Type B pancreatic cell (in vitro differentiated cells): Measurements from ENCODE around the gene KAZALD1. TPM values are rescaled to one million over a fixed set of nuclear protein-coding genes. Genes with fewer than 3 reads are reported as not detected.
"Not testable (repeated sequence)": the region's sequence is repeated elsewhere in the genome, so short reads cannot be mapped to it uniquely, and the experiment has no call there.

Experiments
- DNase-seq: peaks from one replicate; pipeline ENCODE4 v3.0.0; 2021; ENCODE audit warnings: mixed read lengths; ENCODE audit not compliant: unreplicated experiment; ENCODE audit errors: extremely low spot score
- H3K27ac Mint-ChIP-seq: 2 replicates; pipeline ENCODE4 v1.8.0; 2021; ENCODE audit warnings: mild to moderate bottlenecking, mixed read lengths
- H3K27me3 Mint-ChIP-seq: 2 replicates; pipeline ENCODE4 v1.8.0; 2021; ENCODE audit warnings: mixed read lengths
- H3K36me3 Mint-ChIP-seq: 2 replicates; pipeline ENCODE4 v1.8.0; 2021; ENCODE audit warnings: mixed read lengths
- H3K4me1 Mint-ChIP-seq: one replicate; pipeline ENCODE4 v1.8.0; 2021; ENCODE audit warnings: mixed read lengths; ENCODE audit not compliant: unreplicated experiment
- H3K4me3 Mint-ChIP-seq: 2 replicates; pipeline ENCODE4 v1.8.0; 2021; ENCODE audit warnings: mild to moderate bottlenecking, mixed read lengths
- H3K9me3 Mint-ChIP-seq: 2 replicates; pipeline ENCODE4 v1.8.0; 2021; ENCODE audit warnings: mixed read lengths
- total RNA-seq: library from RNA; stranded (reverse); gene quantifications from 2 replicates; pipeline ENCODE4 v1.2.1, GENCODE V29; 2021; ENCODE audit warnings: low replicate concordance
- TF ChIP-seq, protein P1 (sequence below): fragments of 200-600 bp; sonication (generic); conservative IDR thresholded peaks from 2 replicates; pipeline ENCODE4 v1.5.0; 2021; ENCODE audit warnings: antibody characterized with exemption, mild to moderate bottlenecking

KAZALD1 gene
- total RNA-seq, 1 donor from 2014 or later: 17.1 TPM

DNA sequence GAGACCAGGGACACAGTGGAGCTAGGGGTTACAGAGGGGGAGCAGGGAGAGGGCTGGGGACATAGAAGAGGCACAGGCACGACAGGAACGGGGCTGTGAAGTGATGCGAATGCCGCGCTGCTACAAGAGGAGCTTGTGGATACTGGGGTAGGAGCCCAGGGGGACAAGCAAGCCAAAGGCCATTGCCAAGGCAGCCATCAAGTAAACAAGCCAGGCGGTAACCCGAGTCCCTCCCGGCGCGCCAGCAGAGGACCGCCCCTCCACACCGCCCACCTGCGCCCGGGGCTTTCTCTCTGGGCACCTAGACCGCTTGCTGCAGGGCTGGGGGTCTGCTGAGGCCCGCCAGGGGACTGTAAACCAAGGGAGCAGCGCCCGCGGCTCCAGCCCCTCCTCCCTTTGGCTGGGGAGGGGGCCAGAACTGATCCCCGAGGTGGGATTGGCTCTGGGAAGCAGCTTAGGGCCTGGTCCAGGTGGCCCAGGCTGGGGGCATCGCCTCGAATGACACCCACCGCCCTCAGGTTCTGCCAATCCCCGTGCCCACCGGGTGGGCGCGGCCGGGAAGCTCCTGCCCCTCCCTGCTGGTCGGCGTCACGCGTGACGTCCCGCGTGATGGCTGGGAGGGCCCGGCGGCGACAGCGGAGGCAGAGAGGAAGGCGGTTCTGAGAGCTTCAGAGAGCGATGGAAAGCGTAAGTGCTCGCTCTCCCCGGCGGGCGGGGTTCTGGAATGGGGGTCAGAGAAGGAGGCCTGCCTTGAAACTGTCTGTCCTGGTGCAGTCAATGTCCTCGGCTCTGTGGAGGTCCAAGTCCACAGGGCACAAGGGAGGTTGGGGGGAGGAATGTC is 29.8 kb upstream of the KAZALD1 start:
- TF ChIP-seq, protein P1, sequence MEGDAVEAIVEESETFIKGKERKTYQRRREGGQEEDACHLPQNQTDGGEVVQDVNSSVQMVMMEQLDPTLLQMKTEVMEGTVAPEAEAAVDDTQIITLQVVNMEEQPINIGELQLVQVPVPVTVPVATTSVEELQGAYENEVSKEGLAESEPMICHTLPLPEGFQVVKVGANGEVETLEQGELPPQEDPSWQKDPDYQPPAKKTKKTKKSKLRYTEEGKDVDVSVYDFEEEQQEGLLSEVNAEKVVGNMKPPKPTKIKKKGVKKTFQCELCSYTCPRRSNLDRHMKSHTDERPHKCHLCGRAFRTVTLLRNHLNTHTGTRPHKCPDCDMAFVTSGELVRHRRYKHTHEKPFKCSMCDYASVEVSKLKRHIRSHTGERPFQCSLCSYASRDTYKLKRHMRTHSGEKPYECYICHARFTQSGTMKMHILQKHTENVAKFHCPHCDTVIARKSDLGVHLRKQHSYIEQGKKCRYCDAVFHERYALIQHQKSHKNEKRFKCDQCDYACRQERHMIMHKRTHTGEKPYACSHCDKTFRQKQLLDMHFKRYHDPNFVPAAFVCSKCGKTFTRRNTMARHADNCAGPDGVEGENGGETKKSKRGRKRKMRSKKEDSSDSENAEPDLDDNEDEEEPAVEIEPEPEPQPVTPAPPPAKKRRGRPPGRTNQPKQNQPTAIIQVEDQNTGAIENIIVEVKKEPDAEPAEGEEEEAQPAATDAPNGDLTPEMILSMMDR: no peak
- no peak for DNase-seq
- Mint-ChIP-seq H3K4me3 (peak overlapping the region; percentile 94), H3K36me3 (no peaks in the 10 kb centered on the region), H3K4me1 (peaks cover 26% of the 10 kb centered on the region), H3K9me3 (no peaks in the 10 kb centered on the region), H3K27ac (peak overlapping the region; percentile 98), H3K27me3 (peaks cover 38% of the 10 kb centered on the region)

GRCh38 chr10:101032637-101033224 is 29.1 kb upstream of the KAZALD1 start:
- H3K4me3 Mint-ChIP-seq: peak overlapping the region; percentile 83
- H3K27ac Mint-ChIP-seq: peak overlapping the region; percentile 92
- H3K4me1 Mint-ChIP-seq: peaks cover 19% of the 10 kb centered on the region
- DNase-seq: no peak
- peaks cover 42% of the 10 kb centered on the region for H3K27me3 Mint-ChIP-seq
- no peaks in the 10 kb centered on the region for H3K9me3 Mint-ChIP-seq
- H3K36me3 Mint-ChIP-seq: no peaks in the 10 kb centered on the region
- TF ChIP-seq, protein P1: no peak

- peak overlapping the region; percentile 65 for H3K4me3 Mint-ChIP-seq
- peaks cover 18% of the 10 kb centered on the region for H3K4me1 Mint-ChIP-seq
- H3K36me3 Mint-ChIP-seq: peaks cover 4% of the 10 kb centered on the region
- DNase-seq: no peak
- peaks cover 47% of the 10 kb centered on the region for H3K27me3 Mint-ChIP-seq
- peak overlapping the region; percentile 73 for H3K27ac Mint-ChIP-seq
- TF ChIP-seq, protein P1: no peak
- H3K9me3 Mint-ChIP-seq: no peaks in the 10 kb centered on the region
These were observed 28.5 kb upstream of the KAZALD1 start for GRCh38 chr10:101033276-101033675.

DNA sequence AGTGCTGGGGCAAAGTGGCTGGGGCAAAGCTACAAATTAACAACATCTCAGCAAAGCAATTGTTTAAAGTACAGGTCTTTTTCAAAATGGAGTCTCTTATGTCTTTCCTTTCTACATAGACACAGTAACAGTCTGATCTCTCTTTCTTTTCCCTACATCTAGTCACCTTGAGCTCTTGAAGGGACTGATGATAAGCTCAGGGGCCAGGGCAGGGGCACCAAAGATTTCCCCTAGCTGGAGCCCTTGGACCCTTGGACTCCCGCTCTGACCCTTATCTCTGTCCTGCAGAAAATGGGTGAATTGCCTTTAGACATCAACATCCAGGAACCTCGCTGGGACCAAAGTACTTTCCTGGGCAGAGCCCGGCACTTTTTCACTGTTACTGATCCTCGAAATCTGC is 27.4 kb upstream of the KAZALD1 start:
- H3K36me3 Mint-ChIP-seq, DNase-seq, H3K4me3 Mint-ChIP-seq, H3K9me3 Mint-ChIP-seq: not testable (repeated sequence)
- Mint-ChIP-seq H3K27ac (peak overlapping the region; percentile 41), H3K27me3 (peaks cover 43% of the 10 kb centered on the region), H3K4me1 (peaks cover 13% of the 10 kb centered on the region)

DNA sequence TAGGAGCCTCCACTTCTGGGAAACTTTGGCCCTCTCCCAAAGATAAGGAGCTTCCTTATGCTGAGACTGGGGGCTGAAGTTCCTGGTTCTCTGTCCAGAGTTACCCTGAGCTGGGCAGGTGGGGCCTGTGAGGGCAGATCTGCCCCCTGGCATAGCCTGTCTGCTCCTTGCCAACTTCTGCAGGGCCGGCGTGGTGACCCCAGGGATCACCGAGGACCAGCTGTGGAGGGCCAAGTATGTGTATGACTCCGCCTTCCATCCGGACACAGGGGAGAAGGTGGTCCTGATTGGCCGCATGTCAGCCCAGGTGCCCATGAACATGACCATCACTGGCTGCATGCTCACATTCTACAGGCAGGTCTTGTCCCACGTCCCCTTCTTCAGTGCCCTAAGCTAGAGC is 26.5 kb upstream of the KAZALD1 start:
- Mint-ChIP-seq H3K27me3 (peaks cover 40% of the 10 kb centered on the region), H3K4me3 (no peak overlapping the region), H3K4me1 (peaks cover 11% of the 10 kb centered on the region), H3K36me3 (peaks cover 4% of the 10 kb centered on the region), H3K27ac (no peak overlapping the region), H3K9me3 (no peaks in the 10 kb centered on the region)
- TF ChIP-seq, protein P1: no peak
- DNase-seq: no peak
